A673 (cell line): ENCODE measurements around the gene MEGF8.

ENCODE experiments used
- CTCF ChIP-seq: fragments of 300-800, 200-600 bp; sonication (generic); conservative IDR thresholded peaks from 2 replicates; pipeline ENCODE4 v1.5.1; 2017; ENCODE audit warnings: low read depth, mild to moderate bottlenecking, antibody characterized with exemption, low read length, moderate library complexity, mixed read lengths
- EZH2 ChIP-seq: fragments of 200-600 bp; sonication (generic); IDR thresholded peaks from 2 replicates; pipeline ENCODE4 v1.6.1; 2017; ENCODE audit warnings: borderline replicate concordance, low read depth, mild to moderate bottlenecking, mixed read lengths, antibody characterized with exemption, low read length; ENCODE audit not compliant: poor library complexity, severe bottlenecking

DNA sequence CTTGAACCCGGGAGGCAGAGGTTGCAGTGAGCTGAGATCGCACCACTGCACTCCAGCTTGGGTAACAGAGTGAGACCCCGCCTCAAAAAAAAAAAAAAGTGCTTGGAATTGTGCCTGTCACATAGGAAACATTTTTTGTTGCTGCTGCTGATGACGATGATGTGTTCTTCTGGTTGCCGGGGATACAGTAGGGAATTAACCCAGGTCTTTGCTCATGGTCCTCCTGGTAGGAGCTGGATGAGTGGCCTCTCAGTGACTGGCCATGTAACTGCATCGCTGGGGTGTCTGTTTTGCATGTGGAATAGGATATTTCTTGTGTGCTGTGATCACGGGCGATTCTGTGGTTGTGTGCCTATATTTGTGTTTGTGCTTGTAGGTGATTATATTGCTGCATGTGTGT, 69.3 kb downstream of the MEGF8 start:
- TF ChIP-seq CTCF (no peak), EZH2 (no peak)
